GM18858 (cell line): ENCODE data around the gene MAGI2.
"Not testable (repeated sequence)": the region's sequence is repeated elsewhere in the genome, so short reads cannot be mapped to it uniquely, and the experiment has no call there.

Source experiments
- ATAC-seq: cut with Tn5 transposase; IDR thresholded peaks from one replicate; pipeline ENCODE4 v1.9.1; 2021; ENCODE audit not compliant: unreplicated experiment

Gene MAGI2

DNA sequence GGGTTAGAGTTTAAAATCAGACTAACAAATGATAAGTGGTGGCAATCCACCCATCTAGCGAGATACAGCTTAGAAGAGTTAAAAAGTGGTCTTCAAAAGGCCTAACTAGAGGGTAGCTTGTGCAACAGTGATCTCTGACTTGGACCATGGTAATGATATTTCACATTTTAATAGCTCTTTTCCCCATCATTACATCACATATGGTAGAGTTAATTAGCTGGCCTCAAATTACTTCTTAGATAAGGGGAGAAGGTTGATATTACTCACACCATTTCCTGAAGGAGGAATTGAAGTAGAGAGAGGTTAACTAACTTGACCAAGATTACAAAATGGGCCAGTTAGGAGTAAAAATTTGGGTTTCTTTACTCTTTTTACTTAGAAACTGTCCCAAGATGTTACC is 1431.3 kb downstream of the MAGI2 start:
- ATAC-seq = no peak

DNA sequence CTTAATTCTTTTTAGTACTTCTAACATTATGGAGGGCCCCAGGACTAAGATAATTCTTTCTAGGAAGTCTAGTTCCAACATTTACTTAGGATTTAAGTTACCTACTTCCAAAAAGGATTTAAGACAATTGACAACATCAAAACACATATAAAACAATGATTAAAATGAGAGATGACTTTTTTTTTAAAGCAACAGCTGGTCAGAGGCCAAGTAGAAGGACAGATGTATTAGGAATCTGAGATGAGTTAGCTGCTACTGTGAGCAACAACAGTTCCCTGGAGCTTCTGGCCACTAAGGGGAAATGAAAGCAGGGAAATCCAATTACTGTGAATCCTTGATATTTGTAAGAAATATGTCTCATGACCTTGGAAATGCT is 1432.6 kb downstream of the MAGI2 start:
- no peak for ATAC-seq

DNA sequence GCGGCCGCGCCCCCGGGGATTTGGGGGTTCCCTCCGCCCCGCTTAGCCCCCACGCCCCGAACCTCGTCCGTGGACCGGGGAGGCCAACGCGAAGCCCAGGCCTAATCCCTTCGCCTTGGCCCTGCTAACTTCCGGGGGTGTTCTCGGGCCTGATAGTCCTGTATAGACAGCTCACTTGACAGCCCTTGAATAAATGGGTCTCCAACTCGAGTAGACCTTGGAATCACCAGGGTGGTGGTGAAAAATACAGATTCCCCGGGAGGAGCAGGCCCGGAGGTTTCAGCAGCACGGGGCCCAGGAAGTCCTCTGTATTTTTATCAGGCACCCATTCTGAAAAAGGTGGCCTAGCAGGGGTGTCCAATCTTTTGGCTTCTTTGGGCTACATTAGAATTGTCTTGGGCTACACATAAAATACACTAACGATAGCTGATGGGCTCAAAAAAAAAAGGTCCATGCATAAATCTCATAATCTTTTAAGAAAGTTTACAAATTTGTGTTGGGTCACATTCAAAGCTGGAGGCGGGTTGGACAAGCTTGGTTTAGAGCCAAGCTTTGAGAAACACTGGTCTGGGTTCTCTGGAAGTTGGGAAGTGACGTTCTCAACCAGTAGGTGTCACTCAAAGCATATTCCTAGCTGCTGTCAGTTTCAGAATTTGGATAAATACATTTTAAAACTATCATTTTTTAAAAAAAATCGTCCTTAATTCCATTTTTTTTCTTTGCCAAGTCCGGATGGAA is 1433.2 kb downstream of the MAGI2 start:
- ATAC-seq = peak; percentile 54

DNA sequence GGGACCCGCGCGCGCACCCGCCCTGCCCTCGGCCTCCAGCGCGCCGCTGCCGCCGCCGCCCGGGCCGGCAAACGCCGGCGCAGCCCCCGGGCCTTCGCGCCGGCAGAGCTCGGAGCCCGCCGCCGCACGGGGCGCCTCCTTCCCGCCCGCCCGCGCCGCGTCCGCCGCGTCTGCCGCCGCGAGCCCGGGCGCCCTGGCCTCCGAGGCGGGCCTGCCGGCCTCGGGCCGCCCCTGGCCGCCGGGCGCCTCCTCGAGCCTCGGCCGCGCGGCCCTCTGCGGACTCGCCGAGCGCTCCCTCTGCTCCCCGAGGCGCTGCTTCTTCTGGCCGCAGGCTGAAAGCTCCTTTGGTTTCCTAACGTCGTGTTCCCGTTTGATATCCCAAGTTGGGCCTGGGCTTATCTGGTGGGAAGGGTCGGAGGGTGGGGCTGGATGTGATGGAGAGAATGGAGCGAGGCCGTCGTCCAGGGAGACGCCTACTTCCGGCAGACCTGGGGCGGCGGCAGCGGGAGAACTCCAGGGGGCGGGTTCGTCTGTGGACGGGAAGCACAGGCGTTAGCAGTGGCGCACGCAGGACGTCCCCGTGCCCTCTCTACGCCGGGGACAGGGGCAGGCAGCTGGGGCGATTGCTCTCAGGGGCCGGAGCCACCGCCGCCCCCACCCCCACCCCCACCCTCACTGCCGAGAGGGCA is 1433.9 kb downstream of the MAGI2 start:
- ATAC-seq = peak; percentile 64

DNA sequence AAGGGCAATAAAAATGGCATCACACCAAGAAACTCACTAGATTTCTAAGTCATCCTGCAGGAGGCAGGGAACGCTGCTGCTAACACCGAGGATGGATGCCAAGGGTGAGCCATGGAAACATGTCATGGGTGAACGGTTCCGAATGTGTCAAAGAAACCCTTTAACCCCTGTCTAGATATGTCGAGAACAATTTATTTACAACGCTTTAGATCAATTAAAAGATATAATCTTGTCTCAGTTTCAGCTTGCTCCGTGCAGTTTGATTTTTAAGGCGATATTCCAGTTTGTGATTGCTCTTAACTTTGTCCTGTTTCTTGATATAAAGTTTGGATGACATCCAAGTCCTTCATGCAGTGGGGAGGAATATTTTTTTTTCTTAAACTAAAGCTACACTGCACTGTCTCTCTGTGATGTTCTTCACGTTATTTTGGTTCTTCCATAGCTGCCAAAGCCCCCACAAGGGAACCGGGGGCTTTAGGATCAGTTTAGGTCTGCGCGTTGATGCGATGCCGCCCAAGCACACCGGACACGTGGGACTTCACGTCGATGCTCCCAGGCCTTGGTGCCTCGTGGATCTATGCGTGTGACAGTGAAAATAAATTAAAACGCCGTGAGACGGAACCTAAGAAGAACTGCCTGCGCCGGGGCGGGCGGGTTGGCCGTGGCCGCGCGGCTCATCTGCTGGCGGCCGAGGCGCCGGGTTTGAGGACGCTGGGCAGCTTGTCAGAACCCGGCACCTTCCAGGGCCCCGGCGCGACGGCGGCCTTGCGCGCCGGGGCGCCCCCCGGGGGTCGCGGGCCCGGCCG is 1434.6 kb downstream of the MAGI2 start:
- peak; percentile 23 for ATAC-seq

DNA sequence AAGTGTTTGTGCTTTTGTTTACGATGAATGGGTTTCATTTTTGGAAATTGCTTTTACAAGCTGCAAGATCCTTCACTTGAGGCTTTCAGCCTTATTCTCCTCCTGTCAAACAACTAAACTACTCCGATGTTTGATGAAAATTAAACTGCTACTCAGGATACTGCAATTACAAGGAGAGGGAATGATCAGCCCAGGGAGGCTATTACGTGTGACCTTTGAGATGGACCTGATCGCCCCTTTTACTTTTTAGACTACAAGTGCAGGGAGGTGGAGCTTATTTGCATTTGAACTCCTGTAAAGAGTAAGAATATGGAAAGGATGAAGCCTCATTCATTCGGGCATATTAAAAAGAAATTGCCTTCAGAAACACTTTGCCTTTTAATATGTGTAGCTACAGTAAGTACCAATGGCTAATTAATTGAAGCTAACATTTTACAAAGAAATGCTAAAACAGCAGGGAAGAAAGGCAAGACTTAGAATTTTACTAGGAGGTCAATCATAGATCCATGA is 1435.8 kb downstream of the MAGI2 start:
- no peak for ATAC-seq

DNA sequence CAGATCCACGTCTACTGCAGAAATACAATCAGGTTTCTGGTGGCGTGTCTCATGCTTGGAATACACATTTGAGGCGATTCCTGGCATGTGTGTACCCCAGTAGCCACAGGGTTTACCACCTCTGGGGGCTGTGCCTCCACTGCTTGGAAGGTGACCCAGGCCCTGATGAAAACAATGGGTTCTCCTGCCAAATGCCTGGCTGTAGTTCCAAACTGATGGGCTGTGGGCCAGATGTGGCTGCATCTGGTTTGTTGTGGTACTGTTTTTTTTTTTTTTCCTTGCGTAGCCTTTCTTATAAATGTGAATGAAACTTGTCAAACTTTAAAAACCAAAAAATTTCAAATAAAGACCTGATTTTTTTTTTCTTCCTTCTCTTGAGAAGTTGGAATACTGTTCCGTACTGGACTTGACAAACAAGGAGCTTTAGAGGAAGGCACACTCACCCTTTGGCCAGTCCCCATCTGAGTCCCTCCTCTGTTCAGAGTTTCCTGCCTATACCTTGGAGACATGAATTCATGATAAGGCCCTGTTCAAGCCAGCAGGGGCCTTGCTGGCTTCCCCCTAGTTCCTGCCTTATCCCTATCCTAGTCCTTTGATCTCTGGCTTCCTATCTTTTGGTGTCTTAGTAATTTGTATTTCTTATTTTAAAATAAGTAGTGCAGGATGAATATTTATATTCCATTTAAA is 1437.8 kb downstream of the MAGI2 start:
- no peak for ATAC-seq

DNA sequence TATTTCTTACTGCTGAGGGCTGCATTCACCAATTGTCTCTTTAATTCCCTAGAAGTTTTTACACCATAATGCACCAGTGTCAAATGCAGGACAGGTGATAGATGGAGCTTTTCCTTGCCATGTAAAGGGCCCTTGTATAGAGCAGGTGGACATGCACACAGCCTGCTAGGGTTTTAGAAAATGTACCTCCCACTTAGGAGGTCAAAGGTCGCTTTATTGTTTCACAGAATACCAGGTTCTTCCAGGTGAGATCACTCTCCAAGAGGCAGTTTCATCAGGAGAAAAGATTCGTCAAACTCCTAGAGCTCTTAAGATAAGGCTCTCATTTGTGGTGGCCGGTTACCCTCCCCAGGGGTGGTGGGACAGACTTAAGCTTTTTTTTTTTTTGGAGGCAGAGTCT is 1439.1 kb downstream of the MAGI2 start:
- ATAC-seq = no peak

DNA sequence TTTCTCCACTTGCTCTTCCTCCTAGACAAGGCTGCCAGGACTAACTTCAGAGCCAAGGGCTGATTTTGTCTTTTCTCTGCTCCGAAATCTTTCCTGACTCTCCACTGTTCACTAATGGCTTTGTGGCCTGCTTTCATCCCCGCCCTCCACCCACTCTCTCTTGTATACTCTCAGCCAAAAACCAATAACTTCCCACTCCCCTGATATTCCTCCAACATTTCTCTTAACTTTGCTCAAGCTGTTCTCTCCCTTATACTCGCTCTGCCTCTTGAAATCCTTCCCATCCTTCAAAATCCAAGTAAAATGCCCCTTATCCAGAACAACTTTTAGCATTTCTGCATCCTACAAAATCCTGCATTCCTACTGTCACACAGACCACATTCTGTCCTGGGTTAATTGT is 1440.1 kb downstream of the MAGI2 start:
- no peak for ATAC-seq

DNA sequence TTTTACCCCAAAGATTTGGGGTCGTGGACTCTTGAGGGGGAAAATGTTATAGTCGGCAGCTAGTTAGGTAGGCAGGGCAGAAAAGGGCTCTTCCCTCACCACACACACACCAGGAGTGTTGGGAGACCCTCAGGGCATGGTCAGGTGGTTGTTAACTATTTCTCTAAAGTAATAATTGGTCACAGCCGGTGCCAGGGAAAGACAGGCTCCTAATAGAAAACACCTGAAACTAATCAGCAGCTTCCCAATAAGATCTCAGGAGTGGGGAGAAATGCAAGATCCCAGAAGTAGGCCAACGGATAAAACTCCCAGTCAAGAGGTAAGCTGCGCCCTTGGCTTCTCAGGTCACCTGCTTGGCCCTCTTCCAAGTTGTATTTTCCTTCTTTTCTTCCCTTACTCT is 1441.8 kb downstream of the MAGI2 start:
- no peak for ATAC-seq

DNA sequence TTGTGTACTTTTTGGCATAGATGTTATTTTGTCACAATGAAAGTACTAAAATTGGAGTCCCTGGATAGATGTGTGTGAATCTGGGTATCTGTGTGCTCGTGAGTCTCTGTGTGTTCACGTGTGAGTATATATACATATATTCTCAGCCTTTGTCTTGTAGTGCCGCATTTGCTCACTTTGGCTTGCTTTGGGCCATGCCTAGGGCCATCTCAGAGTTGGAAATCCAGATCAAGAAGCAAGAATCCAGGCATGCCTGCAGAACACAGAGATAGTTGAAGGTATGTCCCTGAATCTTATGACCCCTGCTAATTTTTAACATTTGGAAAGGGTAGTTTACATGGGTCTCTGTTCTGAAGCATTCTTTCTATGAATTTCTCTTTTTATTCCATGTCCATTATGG is 1446.2 kb downstream of the MAGI2 start:
- ATAC-seq = no peak

DNA sequence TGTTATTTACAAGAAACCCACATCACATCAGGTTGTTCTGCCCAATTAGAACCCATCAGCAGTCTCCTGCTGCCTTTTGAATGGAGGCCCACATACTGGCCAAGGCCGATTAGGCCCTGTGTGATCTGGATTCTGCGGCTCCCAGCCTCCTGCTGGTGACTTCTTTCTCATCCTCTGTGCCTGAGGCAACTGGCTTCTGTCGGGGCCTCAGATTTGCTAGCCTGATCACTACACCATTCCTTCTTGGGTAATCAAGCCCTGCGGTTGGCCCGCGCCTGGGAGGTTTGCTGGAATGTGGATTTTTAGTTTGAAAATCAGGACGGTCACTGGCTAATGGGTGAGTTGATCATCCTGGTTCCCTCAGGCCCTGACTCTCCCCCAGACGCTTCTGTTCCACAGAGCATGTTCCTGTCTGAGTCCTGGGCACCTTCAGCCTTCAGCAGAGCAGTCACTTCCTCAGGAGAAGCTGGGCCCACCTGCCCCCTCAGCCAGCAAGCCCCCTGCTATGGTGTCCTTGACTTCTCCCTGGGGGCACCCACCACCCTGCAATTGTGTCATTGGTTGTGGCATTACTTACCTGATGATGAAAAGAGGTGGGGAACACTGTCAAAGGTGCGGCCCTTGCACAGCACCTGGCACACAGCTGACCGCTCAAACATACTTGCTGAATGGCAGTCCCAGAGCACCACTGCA is 1447.3 kb downstream of the MAGI2 start:
- no peak for ATAC-seq

DNA sequence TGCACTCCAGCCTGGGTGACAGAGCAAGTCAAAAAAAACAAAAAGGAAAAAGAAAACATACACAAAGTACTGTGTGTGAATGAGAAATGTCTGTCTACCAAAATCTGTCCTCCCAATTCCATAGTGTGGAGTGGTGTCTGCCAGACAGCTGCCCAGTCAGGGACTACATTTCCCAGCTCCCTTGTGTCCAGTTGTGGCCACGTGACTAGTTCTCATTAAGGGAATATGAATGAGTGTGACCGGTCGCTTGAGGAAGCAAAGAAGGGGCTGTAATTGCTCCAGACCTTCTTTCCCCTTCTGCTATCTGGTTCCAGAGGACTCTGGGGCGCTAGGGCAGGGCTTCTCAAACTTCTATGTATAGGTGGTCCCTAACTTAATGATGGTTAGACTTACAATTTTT is 1450.8 kb downstream of the MAGI2 start:
- ATAC-seq = no peak

DNA sequence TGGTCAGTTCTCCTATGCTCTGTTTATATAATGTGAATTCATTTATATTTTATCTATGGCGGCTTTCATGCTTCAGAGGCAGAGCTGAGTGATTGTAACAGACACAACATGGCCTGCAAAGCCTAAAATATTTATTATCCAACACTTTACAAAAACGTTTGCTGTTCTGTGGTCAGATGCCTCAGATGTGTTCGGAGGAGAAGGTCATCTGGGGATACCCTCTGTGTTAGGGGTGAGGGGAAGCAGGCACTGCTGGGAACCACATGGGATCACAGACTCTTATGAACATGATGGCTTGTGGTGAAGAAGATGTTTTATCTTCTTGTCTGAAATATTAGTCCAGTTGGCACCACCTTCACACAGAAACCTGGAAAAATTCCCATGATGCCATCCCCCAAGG is 1451.4 kb downstream of the MAGI2 start:
- no peak for ATAC-seq

DNA sequence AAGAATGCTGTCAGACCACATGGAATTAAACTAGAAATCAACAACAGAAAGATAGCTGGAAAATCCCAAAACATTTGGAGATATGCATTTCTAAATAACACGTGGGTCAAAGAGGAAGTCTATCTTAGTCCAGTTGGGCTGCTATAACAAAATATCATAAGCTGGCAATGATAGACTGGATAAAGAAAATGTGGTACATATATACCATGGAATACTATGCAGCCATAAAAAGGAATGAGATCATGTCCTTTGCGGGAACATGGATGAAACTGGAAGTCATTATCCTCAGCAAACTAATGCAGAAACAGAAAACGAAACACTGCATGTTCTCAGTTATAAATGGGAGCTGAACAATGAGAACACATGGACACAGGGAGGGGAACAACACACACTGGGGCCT is 1454.3 kb downstream of the MAGI2 start:
- not testable (repeated sequence) for ATAC-seq

DNA sequence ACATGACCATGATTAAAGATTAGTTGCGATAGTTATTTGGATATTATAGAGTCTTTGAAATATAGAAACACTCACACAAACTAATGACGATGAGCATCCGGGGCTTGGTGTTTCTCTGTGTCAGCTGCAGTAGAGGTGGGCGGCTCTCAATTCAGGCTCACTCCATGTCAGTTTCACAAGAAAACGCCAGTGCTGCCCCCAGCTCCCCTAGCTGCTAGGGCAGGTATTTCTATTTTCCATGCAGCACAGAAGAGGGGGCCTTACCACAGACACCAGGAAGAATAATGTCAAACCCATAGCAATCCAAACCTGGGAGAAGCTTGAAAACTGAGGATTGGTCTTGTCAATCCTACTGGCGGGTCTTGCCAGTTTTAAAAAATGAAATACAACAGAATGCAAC is 1457.8 kb downstream of the MAGI2 start:
- ATAC-seq = no peak

DNA sequence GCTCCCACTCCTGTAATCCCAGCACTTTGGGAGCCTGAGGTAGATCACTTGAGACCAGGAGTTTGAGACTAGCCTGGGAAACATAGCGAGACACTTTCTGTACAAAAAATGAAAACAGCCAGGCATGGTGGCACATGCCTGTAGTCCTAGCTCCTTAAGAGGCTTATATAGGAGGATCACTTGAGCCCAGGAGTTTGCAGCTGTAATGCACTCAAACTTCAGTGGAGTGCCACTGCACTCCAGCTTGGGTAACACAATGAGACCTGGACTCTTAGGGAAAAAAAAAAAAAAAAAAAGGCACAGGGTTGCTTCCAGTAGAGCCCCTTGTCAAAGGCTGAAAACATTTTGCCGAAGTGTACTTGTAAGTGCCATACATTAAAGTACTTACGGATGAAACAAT is 1459.6 kb downstream of the MAGI2 start:
- no peak for ATAC-seq

DNA sequence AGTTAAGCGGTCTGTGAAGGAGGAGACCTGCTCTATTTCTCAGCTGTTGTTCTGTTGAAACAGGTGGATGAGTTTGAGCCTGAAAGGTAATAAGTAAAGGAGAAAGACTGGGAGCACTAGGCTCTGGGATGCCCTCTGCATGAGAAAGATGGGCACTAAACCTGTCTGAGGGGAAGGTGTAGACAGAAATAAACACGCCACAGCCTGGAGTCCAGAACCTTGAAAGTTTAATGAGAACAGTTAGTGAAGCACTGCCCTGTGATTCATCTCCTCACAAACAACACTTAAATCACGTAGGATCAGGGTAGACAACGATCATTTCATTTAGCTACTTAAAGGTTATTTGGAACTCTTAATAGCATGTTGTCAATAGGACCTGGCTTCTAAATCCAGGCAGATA is 1461.8 kb downstream of the MAGI2 start:
- no peak for ATAC-seq

DNA sequence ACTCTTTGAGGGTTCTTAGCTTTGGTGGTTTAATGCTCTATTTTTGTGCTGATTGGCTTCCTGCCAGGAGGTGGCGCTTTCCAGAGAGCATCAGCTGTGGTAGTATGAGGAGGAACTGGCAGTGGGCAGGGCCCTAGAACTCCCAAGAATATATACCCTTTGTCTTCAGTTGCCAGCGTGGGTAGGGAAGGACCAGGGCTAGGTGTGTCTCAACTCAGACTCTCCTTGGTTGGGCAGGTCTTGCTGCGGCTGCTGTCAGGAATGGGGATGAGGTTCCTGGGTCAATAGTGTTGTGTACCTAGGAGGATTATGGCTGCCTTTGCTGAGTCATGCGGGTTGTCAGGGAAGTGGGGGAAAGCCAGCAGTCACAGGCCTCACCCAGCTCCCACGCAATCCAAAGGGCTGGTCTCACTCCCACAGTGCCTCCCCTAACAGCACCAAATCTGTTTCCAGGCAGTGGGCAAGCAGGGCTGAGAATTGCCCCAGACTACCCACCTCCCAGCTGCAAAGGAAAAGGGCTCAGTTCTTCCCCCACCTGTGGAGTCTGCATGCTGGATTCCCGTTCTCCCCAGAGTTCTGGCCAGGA is 1463.4 kb downstream of the MAGI2 start:
- no peak for ATAC-seq

DNA sequence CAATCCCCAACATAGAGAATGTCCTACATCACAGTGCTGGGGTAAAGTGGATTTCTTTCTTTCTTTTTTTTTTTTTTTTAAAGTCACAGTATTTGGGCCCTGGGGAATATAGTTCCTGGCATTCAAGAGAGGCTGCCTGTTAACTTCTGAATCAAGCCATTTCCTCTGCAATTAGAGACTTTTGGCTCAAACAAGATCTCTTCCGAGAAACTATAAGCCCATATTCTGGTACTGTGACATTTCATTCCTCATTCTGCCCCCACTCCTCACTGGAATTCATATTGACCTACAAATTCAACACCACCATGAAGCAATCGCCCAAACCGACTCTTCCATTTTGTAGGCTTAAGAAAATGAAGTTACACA is 1467.5 kb downstream of the MAGI2 start:
- no peak for ATAC-seq
